PFSK-1 (cell line): ENCODE measurements around the gene DENND2A.

Experiments
- FOXP2 ChIP-seq: optimal IDR thresholded peaks from 2 replicates; pipeline ENCODE3; 2011; ENCODE audit warnings: borderline replicate concordance, control low read depth, inconsistent platforms; ENCODE audit not compliant: insufficient read depth; ENCODE audit errors: extremely low read length, extremely low read depth
- POLR2AphosphoS5 ChIP-seq: IDR thresholded peaks from 2 replicates; pipeline ENCODE4 v1.6.1; 2012; ENCODE audit warnings: low read depth, mild to moderate bottlenecking, control low read depth, low read length, moderate library complexity
- REST ChIP-seq, 2 experiments: IDR thresholded peaks; 2 replicates each; pipeline versions ENCODE4 v1.6.1 to v1.8.0; 2011 to 2012; ENCODE audit warnings: low read depth in 2 of 2, low read length in 2 of 2, control low read depth in 1 of 2, inconsistent platforms in 1 of 2, mild to moderate bottlenecking in 1 of 2, moderate library complexity in 1 of 2; ENCODE audit not compliant: insufficient read depth in 1 of 2
- SIN3A ChIP-seq: IDR thresholded peaks from 2 replicates; pipeline ENCODE4 v1.6.1; 2012; ENCODE audit warnings: mild to moderate bottlenecking, low read length, moderate library complexity, borderline replicate concordance; ENCODE audit not compliant: insufficient read depth
- TAF1 ChIP-seq: IDR thresholded peaks from 2 replicates; pipeline ENCODE4 v1.6.1; 2012; ENCODE audit warnings: low read length, control low read depth, borderline replicate concordance; ENCODE audit not compliant: insufficient read depth

DENND2A gene

DNA sequence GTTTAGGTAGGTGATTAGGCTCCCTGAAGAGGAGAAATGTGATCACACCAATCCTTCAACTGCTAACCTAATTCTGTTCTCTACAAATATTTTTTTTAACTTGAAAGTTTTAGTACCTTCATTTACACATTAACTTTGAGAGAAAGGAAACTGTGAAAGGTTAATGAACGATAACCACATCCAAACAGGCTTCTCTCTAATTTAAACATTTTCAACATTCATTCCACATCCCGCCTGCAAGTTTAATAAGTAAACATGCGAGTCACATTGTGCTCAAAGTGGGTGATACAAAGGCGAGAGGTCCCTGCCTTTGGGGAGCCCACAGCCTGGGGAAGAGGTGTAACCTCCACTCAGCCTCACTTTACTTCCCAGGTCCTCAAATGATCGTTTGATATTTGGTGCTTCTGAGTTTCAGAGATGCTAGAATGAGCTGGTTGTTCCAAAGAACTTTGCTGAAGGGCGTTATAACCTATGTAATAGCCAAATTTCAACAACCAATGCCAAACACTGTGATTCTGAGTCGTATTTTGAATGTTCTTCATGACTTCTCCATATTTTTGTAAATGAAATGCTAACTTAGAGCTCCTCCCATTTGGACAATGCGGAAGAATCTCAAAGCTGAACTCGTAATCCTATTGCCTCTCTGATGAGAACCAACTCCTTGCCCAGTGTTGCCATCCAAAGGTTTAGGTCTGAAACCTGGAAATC is 47.5 kb downstream of the DENND2A start:
- no peak for TF ChIP-seq POLR2AphosphoS5
- TF ChIP-seq TAF1, result no peak
- TF ChIP-seq SIN3A, result no peak
- no peak for TF ChIP-seq FOXP2
- TF ChIP-seq REST (IDR thresholded peaks at IDR 0.05; ENCODE audit: insufficient read depth in 1 of 2, low read depth in 2 of 2, low read length in 2 of 2), result no peak

DNA sequence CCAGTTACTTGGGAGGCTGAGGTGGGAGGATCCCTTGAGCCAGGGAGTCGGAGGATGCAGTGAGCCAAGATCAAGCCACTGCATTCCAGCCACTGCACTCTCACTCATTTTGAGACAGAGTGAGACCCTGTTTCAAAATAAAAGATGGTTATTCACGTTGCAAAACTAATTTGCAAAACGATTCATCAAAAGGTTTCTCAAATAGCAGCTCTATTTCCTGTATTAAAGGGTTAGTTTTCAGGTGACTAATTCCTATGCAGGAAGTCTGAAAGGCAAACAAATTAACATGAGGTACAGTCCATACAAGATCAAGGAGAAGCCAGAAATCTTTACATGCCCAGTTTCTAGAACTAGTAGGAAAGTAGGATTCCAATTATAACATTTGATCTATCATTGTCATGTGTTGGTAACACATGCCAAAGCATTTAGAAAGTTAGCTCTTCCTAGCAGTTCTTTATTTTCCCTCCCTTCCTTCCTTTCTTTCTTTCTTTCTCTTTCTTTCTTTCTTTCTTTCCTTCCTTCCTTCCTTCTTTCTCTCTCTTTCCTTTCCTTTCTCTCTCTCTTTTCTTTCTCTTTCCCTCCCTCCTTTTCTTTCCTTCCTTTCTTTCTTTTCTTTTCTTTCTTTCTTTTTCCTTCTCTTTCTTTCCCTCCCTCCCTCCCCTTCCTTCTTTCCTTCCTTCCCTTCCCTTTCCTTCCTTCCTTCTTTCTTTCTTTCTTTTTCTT is 49.3 kb downstream of the DENND2A start:
- TF ChIP-seq REST (IDR thresholded peaks at IDR 0.05; ENCODE audit: insufficient read depth in 1 of 2, low read depth in 2 of 2, low read length in 2 of 2) (no peak), FOXP2 (no peak), SIN3A (no peak)

DNA sequence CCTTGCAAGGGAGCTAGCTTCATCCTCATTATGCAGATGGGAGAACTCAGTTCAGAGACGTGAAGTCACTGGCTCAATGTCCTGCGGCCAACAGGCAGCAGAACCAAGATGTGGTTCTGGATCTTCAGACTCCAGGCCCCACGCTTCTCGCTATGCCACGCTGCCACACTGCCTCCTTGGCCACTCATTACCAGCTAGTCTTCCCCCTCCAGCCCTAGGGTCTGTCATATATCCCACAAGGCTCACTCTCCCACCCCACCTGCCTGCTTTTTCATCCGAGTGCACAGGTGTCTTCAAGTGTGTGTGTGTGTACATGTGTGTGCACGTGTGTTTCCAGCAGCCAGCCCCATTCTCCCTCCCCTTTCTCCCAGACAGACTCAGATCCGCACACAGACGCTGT is 53.4 kb downstream of the DENND2A start:
- TF ChIP-seq REST (IDR thresholded peaks at IDR 0.05; ENCODE audit: insufficient read depth in 1 of 2, low read depth in 2 of 2, low read length in 2 of 2) (no peak), FOXP2 (no peak), SIN3A (no peak), TAF1 (no peak), POLR2AphosphoS5 (no peak)

- TF ChIP-seq REST (IDR thresholded peaks at IDR 0.05; ENCODE audit: insufficient read depth in 1 of 2, low read depth in 2 of 2, low read length in 2 of 2) (no peak), SIN3A (no peak), TAF1 (no peak), POLR2AphosphoS5 (no peak), FOXP2 (no peak)
These were observed 54.1 kb downstream of the DENND2A start for GRCh38 chr7:140586516-140586915.

DNA sequence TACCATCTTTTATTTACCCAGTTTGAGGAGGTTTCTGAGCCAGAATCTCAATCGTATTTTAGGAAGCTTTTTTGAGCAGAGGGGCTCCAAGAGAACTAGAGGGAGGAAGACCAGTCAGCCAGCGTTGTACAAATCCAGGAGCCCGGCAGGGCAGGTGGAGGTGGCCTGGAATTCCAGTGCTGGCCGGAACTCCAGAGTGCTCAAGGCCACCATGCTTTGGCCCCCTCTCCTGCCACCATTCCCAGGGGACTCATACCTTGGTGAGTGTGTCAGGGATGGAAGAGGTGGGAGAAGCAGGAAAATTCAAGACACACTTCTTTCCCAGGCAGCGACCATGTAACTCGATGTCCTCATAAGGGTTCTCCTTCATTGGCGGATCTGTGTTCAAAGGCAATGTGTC is 55.3 kb downstream of the DENND2A start:
- TF ChIP-seq REST (IDR thresholded peaks at IDR 0.05; ENCODE audit: insufficient read depth in 1 of 2, low read depth in 2 of 2, low read length in 2 of 2), result no peak
- TF ChIP-seq FOXP2, result no peak
- TF ChIP-seq TAF1, result no peak
